CD4-positive, alpha-beta T cell treated with Interleukin-6 for 4 hours (primary cell): Measurements from ENCODE around the gene NRP2.

Source experiments
- DNase-seq: peaks from one replicate; pipeline ENCODE4 v3.0.0-alpha.2; 2020; ENCODE audit warnings: mixed read lengths

Gene NRP2

GRCh38 chr2:205776720-205777119, 94.4 kb downstream of the NRP2 start:
- DNase-seq = no peak

- DNase-seq = no peak
Observed at GRCh38 chr2:205778356-205778755, 96.1 kb downstream of the NRP2 start.

GRCh38 chr2:205780645-205781044, 98.3 kb downstream of the NRP2 start:
- no peak for DNase-seq

DNA sequence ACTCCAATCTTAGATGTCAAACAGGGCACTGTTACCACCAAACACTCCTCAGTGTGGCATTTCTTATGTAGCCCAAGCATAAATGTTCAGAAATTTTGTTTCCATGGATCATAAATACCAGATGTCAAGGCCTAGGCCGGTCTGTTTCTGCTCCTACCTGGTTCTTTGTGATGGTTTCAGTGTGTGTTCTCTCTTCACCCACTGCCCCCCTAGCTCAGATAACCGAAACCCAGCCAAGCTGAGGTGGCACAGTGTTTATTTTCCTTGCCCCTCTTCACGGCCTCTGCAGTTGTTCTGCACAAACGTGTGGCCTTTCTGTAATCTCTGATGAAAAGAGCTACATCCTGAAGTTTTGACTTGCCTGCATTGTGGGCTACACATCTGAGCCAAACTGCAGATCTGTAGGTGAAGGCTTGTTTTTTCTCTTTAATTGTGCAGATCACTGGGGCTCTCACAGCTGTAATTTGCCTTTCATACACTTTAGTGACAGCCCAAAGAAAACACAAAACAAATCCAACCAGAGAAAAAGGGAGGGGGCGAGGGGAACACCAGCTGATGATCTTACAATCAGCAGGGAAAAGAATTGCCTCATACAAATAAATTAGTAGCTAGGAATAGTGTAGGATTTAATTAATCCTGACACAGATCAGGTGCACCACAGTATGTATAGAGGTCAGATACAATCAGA, 99.1 kb downstream of the NRP2 start:
- no peak for DNase-seq

GRCh38 chr2:205782941-205783340, 100.6 kb downstream of the NRP2 start:
- DNase-seq = no peak

GRCh38 chr2:205783872-205784499, 101.7 kb downstream of the NRP2 start:
- DNase-seq = no peak

- no peak for DNase-seq
Observed at GRCh38 chr2:205785507-205786260, 103.4 kb downstream of the NRP2 start.

GRCh38 chr2:205786976-205787375, 104.7 kb downstream of the NRP2 start:
- DNase-seq = no peak

- no peak for DNase-seq
Observed at GRCh38 chr2:205787761-205788160, 105.5 kb downstream of the NRP2 start.

DNA sequence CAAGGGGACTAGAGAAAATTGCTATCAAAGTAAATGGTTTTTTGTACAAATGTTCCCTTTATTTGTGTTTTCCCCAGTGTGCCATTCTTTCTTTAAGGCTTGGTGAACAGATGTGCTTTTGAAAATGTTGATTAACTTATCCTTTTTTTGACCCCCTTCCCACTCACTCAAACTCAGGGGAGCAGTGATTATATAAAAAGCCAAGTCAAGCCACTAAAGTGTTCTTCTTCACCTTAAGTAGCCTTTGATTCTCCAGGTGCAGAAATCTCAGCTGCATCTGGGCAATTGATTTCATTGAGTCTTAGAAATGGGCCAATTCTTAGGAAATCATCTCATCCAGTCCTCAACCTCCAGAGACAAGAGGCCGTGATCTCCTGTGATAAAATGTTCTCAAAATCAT, 107.6 kb downstream of the NRP2 start:
- DNase-seq = no peak

GRCh38 chr2:205792908-205793307, 110.6 kb downstream of the NRP2 start:
- no peak for DNase-seq

DNA sequence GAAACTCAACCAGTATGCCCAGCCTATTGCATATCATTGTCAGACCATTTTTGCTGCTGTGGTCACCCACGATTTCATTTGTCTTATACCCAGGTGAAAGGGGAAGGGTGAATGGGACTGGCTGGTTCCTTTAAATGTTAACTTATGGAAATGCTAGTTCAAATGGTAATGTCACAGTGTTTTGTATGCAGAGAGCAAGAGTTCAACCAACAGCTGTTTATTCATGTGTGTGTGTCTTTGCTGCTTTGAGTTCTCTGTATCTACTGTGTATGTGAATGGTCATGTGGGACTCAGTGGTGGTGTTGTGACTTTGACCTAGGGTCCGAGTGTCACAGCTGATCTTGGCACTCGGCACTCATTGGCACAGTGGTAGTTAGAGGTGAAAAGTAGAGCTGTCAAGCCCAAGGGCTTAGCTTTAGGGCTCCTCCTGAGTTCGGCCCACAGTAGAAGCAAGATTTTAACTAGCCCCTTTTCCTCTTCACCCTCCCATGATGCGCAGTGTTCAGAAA, 114.6 kb downstream of the NRP2 start:
- no peak for DNase-seq

GRCh38 chr2:205797866-205798265, 115.6 kb downstream of the NRP2 start:
- DNase-seq = no peak

- DNase-seq = no peak
Observed at GRCh38 chr2:205800224-205800623, 117.9 kb downstream of the NRP2 start.

DNA sequence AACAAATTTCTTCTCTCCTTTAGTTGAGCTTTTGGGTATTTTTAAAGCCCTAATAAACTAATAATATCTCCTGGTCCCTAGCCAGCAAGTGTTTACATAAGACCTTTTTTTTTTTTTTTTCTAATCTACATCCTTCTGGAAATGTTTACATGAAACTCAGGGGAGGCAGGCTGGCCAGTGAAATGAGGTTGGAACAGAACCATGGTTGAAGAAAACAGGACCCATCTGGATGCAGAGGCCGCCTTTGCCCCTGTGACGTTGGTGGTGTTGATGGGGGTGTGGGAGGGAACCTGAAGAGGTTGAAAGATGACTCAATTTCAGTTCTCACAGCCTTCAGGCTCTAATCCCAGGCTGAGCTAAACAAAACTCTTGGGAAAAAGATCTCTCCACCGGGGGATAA, 118.5 kb downstream of the NRP2 start:
- DNase-seq = no peak

GRCh38 chr2:205802065-205802464, 119.8 kb downstream of the NRP2 start:
- DNase-seq = no peak

DNA sequence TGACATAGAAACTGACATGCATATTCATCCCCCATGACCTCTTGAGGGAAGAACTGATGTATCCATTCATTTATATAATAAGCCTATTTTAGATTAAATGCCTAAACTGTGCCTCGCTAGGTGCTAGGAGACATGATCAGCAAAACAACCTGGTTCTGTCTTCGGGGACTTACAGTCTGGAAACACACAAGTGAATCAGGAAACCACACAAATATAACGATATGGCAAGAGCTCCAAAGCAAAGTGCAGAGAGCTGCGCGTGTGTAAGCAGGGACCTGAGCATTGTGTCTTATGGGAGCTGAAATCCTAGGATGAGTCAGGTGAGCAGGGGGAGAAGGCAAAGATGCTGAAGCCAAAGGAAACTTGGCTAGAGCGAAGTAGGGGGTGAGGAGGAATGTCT, 120.6 kb downstream of the NRP2 start:
- no peak for DNase-seq

GRCh38 chr2:205803500-205803899, 121.2 kb downstream of the NRP2 start:
- no peak for DNase-seq

DNA sequence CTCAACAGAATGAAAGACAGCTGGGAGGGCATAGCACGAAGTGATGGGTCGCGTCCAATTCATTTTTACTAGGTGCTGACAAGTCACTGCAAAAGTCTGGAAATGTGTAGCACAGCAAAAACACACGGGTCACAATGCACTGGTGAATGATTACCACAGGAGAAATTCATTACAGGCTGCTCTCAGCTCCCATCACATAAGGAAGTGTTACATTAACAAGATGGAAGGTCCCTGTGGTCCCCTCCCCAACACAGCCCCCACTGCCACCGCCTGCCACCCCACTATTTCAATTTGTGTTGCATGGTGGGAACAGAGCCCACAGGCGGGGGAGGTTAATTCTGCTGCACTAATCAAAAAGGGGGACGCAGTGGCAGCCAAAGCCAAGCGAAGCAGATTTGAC, 122.8 kb downstream of the NRP2 start:
- no peak for DNase-seq

GRCh38 chr2:205806143-205806905, 124.0 kb downstream of the NRP2 start:
- DNase-seq = no peak

GRCh38 chr2:205807229-205807628, 124.9 kb downstream of the NRP2 start:
- no peak for DNase-seq

GRCh38 chr2:205807758-205808157, 125.5 kb downstream of the NRP2 start:
- no peak for DNase-seq

DNA sequence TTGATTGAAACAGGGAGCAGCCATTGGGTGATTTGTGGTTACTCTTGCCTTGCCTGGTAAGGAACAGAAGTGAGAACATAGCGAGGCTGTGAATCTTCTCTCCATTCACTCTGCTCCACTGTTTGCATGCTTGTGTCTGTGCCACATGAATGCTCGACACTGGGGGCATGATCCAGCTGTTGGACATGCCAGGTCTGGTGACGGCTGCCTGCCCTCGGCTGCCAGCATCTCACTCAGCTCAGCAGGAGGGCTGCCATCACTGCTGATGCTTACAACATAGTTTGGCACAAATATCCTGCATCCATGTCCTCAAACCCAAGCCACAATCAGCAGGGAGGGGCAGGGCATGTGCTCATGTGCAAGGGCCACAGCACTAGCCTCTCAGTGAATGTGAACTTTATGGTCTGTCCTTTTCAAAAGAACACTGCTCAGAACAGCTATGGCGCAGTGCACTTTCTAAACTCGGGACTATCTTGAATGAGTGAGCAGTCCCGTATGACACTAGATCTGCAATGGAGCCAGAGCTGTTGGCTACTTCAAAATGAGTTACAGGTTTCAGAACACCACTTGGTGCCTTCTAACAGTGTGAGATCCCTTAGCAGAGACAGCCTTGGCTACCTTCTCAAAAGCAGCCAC, 126.3 kb downstream of the NRP2 start:
- DNase-seq = no peak
